Nephron (organoid): ENCODE data around the gene FRRS1L.
A peak's percentile ranks its signal among the peaks of the same experiment; 100 is the strongest.

Experiments used
- H3K27ac Mint-ChIP-seq, 3 experiments: 2 replicates each; pipeline ENCODE4 v1.8.0; 2020; ENCODE audit warnings: mixed read lengths in 3 of 3, mild to moderate bottlenecking in 2 of 3, moderate library complexity in 1 of 3
- H3K27me3 Mint-ChIP-seq: 2 replicates; pipeline ENCODE4 v1.8.0; 2021; ENCODE audit warnings: low read depth, mild to moderate bottlenecking, moderate library complexity, mixed read lengths
- H3K36me3 Mint-ChIP-seq: 2 replicates; pipeline ENCODE4 v1.8.0; 2020; ENCODE audit warnings: low read depth, mixed read lengths
- H3K4me1 Mint-ChIP-seq: 2 replicates; pipeline ENCODE4 v1.8.0; 2020; ENCODE audit warnings: mixed read lengths
- H3K4me3 Mint-ChIP-seq, 3 experiments: 2 replicates each; pipeline ENCODE4 v1.8.0; 2020; ENCODE audit warnings: mild to moderate bottlenecking in 3 of 3, mixed read lengths in 3 of 3, moderate library complexity in 2 of 3
- H3K9me3 Mint-ChIP-seq: 2 replicates; pipeline ENCODE4 v1.8.0; 2020; ENCODE audit warnings: mixed read lengths
- TF ChIP-seq, protein P1 (sequence below), 3 experiments: fragments of 200-600 bp; sonication (generic); IDR thresholded peaks; one replicate each; pipeline ENCODE4 v1.5.0; 2021; ENCODE audit warnings: antibody characterized with exemption in 3 of 3; ENCODE audit not compliant: unreplicated experiment in 3 of 3

Gene FRRS1L

GRCh38 chr9:109118808-109119438 is 48.1 kb downstream of the FRRS1L start:
- Mint-ChIP-seq H3K4me3 (peak overlapping the region; percentile 96 to 99 (median 99)), H3K4me1 (peaks cover 42% of the 10 kb centered on the region), H3K9me3 (no peaks in the 10 kb centered on the region), H3K27ac (peak overlapping the region; percentile 84 to 92 (median 89)), H3K36me3 (peaks cover 12% of the 10 kb centered on the region), H3K27me3 (no peaks in the 10 kb centered on the region)
- TF ChIP-seq, protein P1, sequence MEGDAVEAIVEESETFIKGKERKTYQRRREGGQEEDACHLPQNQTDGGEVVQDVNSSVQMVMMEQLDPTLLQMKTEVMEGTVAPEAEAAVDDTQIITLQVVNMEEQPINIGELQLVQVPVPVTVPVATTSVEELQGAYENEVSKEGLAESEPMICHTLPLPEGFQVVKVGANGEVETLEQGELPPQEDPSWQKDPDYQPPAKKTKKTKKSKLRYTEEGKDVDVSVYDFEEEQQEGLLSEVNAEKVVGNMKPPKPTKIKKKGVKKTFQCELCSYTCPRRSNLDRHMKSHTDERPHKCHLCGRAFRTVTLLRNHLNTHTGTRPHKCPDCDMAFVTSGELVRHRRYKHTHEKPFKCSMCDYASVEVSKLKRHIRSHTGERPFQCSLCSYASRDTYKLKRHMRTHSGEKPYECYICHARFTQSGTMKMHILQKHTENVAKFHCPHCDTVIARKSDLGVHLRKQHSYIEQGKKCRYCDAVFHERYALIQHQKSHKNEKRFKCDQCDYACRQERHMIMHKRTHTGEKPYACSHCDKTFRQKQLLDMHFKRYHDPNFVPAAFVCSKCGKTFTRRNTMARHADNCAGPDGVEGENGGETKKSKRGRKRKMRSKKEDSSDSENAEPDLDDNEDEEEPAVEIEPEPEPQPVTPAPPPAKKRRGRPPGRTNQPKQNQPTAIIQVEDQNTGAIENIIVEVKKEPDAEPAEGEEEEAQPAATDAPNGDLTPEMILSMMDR (IDR thresholded peaks at IDR 0.05; ENCODE audit: unreplicated experiment in 3 of 3) = no peak

- peaks cover 12% of the 10 kb centered on the region for H3K36me3 Mint-ChIP-seq
- no peaks in the 10 kb centered on the region for H3K9me3 Mint-ChIP-seq
- no peaks in the 10 kb centered on the region for H3K27me3 Mint-ChIP-seq
- H3K4me1 Mint-ChIP-seq = peaks cover 50% of the 10 kb centered on the region
- TF ChIP-seq, protein P1 (IDR thresholded peaks at IDR 0.05; ENCODE audit: unreplicated experiment in 3 of 3) = no peak
- peak overlapping the region; percentile 84 to 92 (median 89) for H3K27ac Mint-ChIP-seq
- peak overlapping the region; percentile 96 to 99 (median 99) for H3K4me3 Mint-ChIP-seq
These were observed 48.9 kb downstream of the FRRS1L start for GRCh38 chr9:109117856-109118807.

- no peaks in the 10 kb centered on the region for H3K9me3 Mint-ChIP-seq
- H3K27me3 Mint-ChIP-seq = no peaks in the 10 kb centered on the region
- peaks cover 12% of the 10 kb centered on the region for H3K36me3 Mint-ChIP-seq
- H3K4me1 Mint-ChIP-seq = peaks cover 66% of the 10 kb centered on the region
- peak overlapping the region in 2 of 3 experiments; percentile 27 to 47 for H3K4me3 Mint-ChIP-seq
- H3K27ac Mint-ChIP-seq = peak overlapping the region in 2 of 3 experiments; percentile 60 to 65
- TF ChIP-seq, protein P1 (IDR thresholded peaks at IDR 0.05; ENCODE audit: unreplicated experiment in 3 of 3) = no peak
These were observed 51.0 kb downstream of the FRRS1L start for GRCh38 chr9:109115931-109116526.

DNA sequence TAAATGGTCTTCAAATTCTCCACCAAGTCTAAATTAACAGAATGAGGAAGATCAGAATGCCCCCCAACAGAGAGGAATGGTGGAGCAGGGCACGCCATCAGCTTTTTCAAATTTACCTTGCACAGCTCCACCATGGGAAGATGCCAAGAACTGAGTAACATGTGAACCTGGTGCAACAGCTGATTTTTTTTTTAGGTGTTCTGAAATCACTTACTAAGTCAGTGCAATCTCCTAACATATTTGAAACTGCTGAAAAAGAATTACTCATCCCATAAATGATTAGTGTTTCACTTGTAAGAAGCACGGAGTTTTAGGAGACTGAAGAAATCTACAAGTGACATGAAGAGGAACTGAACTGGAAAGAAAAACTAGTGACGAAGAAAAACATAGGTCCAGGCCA is 52.4 kb downstream of the FRRS1L start:
- no peaks in the 10 kb centered on the region for H3K9me3 Mint-ChIP-seq
- no peaks in the 10 kb centered on the region for H3K27me3 Mint-ChIP-seq
- H3K36me3 Mint-ChIP-seq = peaks cover 12% of the 10 kb centered on the region
- H3K4me1 Mint-ChIP-seq = peaks cover 72% of the 10 kb centered on the region
- H3K27ac Mint-ChIP-seq = peak overlapping the region; percentile 57 to 91 (median 84)
- TF ChIP-seq, protein P1 (IDR thresholded peaks at IDR 0.05; ENCODE audit: unreplicated experiment in 3 of 3) = no peak
- H3K4me3 Mint-ChIP-seq = peak overlapping the region; percentile 44 to 55 (median 53)

DNA sequence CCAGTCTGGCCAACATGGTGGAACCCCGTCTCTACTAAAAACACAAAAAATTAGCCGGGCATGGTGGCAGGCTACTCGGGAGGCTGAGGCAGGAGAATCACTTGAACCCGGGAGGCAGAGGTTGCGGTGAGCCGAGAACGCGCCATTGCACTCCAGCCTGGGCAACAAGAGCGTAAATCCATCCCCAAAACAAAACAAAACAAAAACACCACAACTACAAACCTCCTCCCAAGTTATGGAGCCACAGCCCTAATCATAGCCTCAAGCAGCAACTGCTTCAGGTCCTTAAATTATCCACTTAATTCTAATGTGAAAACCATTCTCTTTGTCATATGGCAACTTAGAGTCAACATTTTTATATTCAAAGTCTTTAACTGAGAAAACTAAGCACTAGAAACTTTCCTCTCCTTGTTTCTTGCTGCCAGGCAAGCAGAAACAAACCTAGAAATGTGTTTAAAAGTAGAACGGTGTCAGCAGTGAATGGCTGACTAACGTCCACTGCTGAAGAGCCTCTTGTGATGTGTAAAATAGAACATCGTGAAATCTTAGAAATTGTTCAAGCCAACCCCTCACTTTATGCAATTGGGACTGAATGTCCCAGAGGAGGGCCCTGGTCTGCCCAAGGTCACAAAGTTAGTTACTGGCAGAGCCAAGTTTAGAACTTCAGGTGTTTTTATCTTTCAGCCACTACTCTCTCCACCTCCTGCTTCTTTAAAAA is 53.0 kb downstream of the FRRS1L start:
- TF ChIP-seq, protein P1 (IDR thresholded peaks at IDR 0.05; ENCODE audit: unreplicated experiment in 3 of 3) = no peak
- H3K9me3 Mint-ChIP-seq = no peaks in the 10 kb centered on the region

More for the DNA sequence above, 53.0 kb downstream of the FRRS1L start:
- H3K4me1 Mint-ChIP-seq = peaks cover 76% of the 10 kb centered on the region
- H3K27me3 Mint-ChIP-seq = no peaks in the 10 kb centered on the region
- peaks cover 12% of the 10 kb centered on the region for H3K36me3 Mint-ChIP-seq
- H3K4me3 Mint-ChIP-seq = peak overlapping the region; percentile 3 to 51 (median 34)
- H3K27ac Mint-ChIP-seq = peak overlapping the region; percentile 57 to 91 (median 84)
